Mesothelial cell of epicardium (in vitro differentiated cells): Measurements from ENCODE around the gene STAMBP. TPM values are rescaled to one million over a fixed set of nuclear protein-coding genes. Genes with fewer than 3 reads are reported as not detected.
"Not testable (repeated sequence)": the region's sequence is repeated elsewhere in the genome, so short reads cannot be mapped to it uniquely, and the experiment has no call there.

Experiments used
- DNase-seq, 2 experiments: peaks; one replicate each; pipeline ENCODE4 v3.0.0; 2021; ENCODE audit warnings: low spot score in 2 of 2; ENCODE audit not compliant: unreplicated experiment in 2 of 2
- H3K27ac Mint-ChIP-seq: 2 replicates; pipeline ENCODE4 v1.8.0; 2021; ENCODE audit warnings: mixed read lengths
- H3K27me3 Mint-ChIP-seq: 2 replicates; pipeline ENCODE4 v1.8.0; 2021; ENCODE audit warnings: low read depth, mixed read lengths
- H3K36me3 Mint-ChIP-seq: 2 replicates; pipeline ENCODE4 v1.8.0; 2021; ENCODE audit warnings: mixed read lengths
- H3K4me1 Mint-ChIP-seq: 2 replicates; pipeline ENCODE4 v1.8.0; 2021; ENCODE audit warnings: mixed read lengths
- H3K4me3 Mint-ChIP-seq: 2 replicates; pipeline ENCODE4 v1.8.0; 2021; ENCODE audit warnings: mild to moderate bottlenecking, moderate library complexity, mixed read lengths
- H3K9me3 Mint-ChIP-seq: 2 replicates; pipeline ENCODE4 v1.8.0; 2021; ENCODE audit warnings: mixed read lengths
- CTCF ChIP-seq: fragments of 200-600 bp; sonication (generic); IDR thresholded peaks from one replicate; pipeline ENCODE4 v1.5.0; 2021; ENCODE audit warnings: antibody characterized with exemption; ENCODE audit not compliant: unreplicated experiment
- total RNA-seq: library from RNA; stranded (reverse); gene quantifications from 3 replicates; pipeline ENCODE4 v1.2.1, GENCODE V29; 2021

STAMBP gene
- total RNA-seq, 1 donor from 2014 or later: 33.2 TPM

GRCh38 chr2:73885406-73885805 lies 56.6 kb downstream of the STAMBP start:
- Mint-ChIP-seq H3K36me3 (no peaks in the 10 kb centered on the region), H3K27me3 (peaks cover 7% of the 10 kb centered on the region), H3K27ac (no peak overlapping the region), H3K9me3 (no peaks in the 10 kb centered on the region), H3K4me1 (peaks cover 4% of the 10 kb centered on the region), H3K4me3 (no peak overlapping the region)
- DNase-seq: no peak
- TF ChIP-seq CTCF: no peak

DNA sequence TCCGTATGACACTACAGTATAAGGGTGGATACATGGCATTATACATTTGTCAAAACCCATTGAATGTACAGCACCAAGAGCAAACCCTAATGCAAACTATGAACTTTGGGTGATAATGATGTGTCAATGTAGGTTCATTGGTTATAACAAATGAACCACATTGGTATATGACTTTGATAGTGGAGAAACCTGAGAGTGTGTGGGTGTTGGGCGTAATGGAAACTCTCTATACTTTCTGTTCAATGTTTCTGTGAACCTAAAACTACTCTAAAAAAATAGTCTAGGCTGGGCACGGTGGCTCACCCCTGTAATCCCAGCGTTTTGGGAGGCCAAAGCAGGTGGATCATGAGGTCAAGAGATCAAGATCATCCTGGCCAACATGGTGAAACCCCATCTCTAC lies 57.6 kb downstream of the STAMBP start:
- no peak overlapping the region for H3K4me3 Mint-ChIP-seq
- H3K27me3 Mint-ChIP-seq: peaks cover 3% of the 10 kb centered on the region
- DNase-seq: no peak
- H3K9me3 Mint-ChIP-seq: no peaks in the 10 kb centered on the region
- no peak overlapping the region for H3K27ac Mint-ChIP-seq
- peaks cover 4% of the 10 kb centered on the region for H3K4me1 Mint-ChIP-seq
- no peak for TF ChIP-seq CTCF
- H3K36me3 Mint-ChIP-seq: no peaks in the 10 kb centered on the region

DNA sequence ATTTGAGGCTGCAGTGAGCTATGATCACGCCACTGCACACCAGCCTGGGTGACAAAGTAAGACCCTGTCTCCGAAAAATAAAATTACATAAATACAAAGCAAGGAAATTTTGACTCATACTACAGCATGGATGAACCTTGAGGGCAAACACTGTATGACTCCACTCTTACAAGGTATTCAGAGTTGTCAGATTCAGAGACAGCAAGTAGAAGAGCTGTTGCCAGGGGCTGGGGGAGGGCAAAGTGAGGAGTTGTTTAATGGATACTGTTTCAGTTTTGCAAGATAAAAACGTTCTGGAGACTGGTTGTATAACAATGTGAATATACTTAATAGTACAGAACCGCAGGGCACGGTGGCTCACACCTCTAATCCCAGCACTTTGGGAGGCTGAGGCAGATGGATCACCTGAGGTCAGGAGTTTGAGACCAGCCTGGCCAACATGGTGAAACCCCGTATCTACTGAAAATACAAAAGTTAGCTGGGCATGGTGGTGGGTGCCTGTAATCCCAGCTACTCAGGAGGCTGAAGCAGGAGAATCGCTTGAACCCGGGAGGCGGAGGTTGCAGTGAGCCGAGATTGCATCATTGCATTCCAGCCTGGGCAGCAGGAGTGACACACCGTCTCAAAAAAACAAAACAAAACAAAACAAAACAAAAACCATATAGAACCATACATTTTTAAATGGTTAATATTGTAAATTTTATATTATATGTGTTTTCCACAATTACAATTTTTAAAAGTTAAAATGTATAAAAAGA lies 59.0 kb downstream of the STAMBP start:
- not testable (repeated sequence) for H3K27me3 Mint-ChIP-seq, DNase-seq, H3K27ac Mint-ChIP-seq, H3K36me3 Mint-ChIP-seq, H3K4me3 Mint-ChIP-seq, H3K4me1 Mint-ChIP-seq, H3K9me3 Mint-ChIP-seq

DNA sequence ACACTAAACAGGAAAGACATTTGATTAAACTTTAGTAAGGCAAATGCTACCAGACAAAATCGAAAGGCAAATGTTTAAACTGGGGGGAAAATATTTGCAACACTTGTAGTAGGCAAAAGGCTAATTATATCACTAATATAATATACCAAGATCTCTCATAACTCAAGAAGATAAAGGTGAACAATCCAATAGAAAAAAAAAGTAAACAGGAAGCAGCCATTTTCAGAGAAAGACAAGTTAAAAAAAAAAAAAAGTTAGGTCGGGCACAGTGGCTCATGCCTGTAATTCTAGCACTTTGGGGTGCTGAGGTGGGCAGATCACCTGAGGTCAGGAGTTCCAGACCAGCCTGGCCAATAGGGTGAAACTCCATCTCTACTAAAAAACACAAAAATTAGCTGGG lies 59.6 kb downstream of the STAMBP start:
- Mint-ChIP-seq H3K27me3 (peaks cover under 1% of the 10 kb centered on the region), H3K4me1 (peaks cover 3% of the 10 kb centered on the region), H3K36me3 (no peaks in the 10 kb centered on the region), H3K4me3 (no peak overlapping the region), H3K9me3 (no peaks in the 10 kb centered on the region), H3K27ac (no peak overlapping the region)
- no peak for DNase-seq
- no peak for TF ChIP-seq CTCF

DNA sequence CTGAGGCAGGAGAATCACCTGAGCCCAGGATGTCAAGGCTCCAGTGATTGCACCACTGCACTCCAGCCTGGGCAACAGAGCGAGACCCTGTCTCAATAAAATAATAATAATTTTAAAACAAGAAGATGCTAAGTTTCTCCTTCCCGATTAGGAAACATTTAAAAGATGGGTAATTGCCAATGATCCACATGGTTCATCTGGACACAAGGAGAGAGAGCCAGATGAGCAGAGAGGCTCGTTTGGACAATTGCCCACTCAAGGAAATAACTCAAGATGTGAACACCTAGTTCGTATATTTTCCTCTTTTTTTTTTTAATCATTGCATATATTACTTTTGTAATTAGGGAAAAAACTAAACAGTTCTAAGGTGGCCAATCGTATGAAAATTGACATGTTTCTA lies 60.4 kb downstream of the STAMBP start:
- Mint-ChIP-seq H3K36me3 (no peaks in the 10 kb centered on the region), H3K4me1 (peaks cover 3% of the 10 kb centered on the region)
- TF ChIP-seq CTCF: no peak

GRCh38 chr2:73890301-73891092 lies 61.7 kb downstream of the STAMBP start:
- H3K4me1 Mint-ChIP-seq: peaks cover 3% of the 10 kb centered on the region
- H3K27ac Mint-ChIP-seq: no peak overlapping the region
- H3K27me3 Mint-ChIP-seq: no peaks in the 10 kb centered on the region
- H3K9me3 Mint-ChIP-seq: no peaks in the 10 kb centered on the region
- no peaks in the 10 kb centered on the region for H3K36me3 Mint-ChIP-seq
- DNase-seq: no peak
- H3K4me3 Mint-ChIP-seq: no peak overlapping the region
- TF ChIP-seq CTCF: no peak

More for the DNA sequence above, 60.4 kb downstream of the STAMBP start:
- no peak overlapping the region for H3K27ac Mint-ChIP-seq
- H3K27me3 Mint-ChIP-seq: no peaks in the 10 kb centered on the region
- DNase-seq: no peak
- no peaks in the 10 kb centered on the region for H3K9me3 Mint-ChIP-seq
- H3K4me3 Mint-ChIP-seq: no peak overlapping the region
